Astrocyte of the hippocampus (primary cell): ENCODE measurements around the gene HTR1E.
"Not testable (repeated sequence)": the region's sequence is repeated elsewhere in the genome, so short reads cannot be mapped to it uniquely, and the experiment has no call there.

Source experiments
- DNase-seq: peaks from one replicate; pipeline ENCODE4 v3.0.0; 2011; ENCODE audit warnings: low read depth, low spot score

Gene HTR1E

GRCh38 chr6:86937219-86938079 lies at the start of gene HTR1E:
TSS of gene HTR1E (plus strand) at chr6:86937528. CDS start at chr6:87015335, 77,807 bp downstream.
- peak; percentile 63 for DNase-seq

GRCh38 chr6:86888301-86888700 lies 49.0 kb upstream of the HTR1E start:
- no peak for DNase-seq

GRCh38 chr6:86897265-86897664 lies 40.1 kb upstream of the HTR1E start:
- not testable (repeated sequence) for DNase-seq

GRCh38 chr6:86913795-86914194 lies 23.5 kb upstream of the HTR1E start:
- DNase-seq, result no peak

GRCh38 chr6:86916393-86916792 lies 20.9 kb upstream of the HTR1E start:
- DNase-seq, result no peak

- not testable (repeated sequence) for DNase-seq
Observed at GRCh38 chr6:86927138-86927537, 10.2 kb upstream of the HTR1E start.

- DNase-seq, result not testable (repeated sequence)
Observed at GRCh38 chr6:86927859-86928258, 9.5 kb upstream of the HTR1E start.

- no peak for DNase-seq
Observed at GRCh38 chr6:86934365-86934764, 3.0 kb upstream of the HTR1E start.

- DNase-seq, result no peak
Observed at GRCh38 chr6:86936834-86937218, 502 bp upstream of the HTR1E start.

- DNase-seq, result no peak
Observed at GRCh38 chr6:86938814-86939213, 1.5 kb downstream of the HTR1E start.

GRCh38 chr6:86941461-86941860 lies 4.1 kb downstream of the HTR1E start:
- DNase-seq, result no peak

GRCh38 chr6:86942769-86943516 lies 5.6 kb downstream of the HTR1E start:
- no peak for DNase-seq

GRCh38 chr6:86943819-86944407 lies 6.6 kb downstream of the HTR1E start:
- DNase-seq, result no peak

GRCh38 chr6:86949771-86950170 lies 12.4 kb downstream of the HTR1E start:
- DNase-seq, result no peak

GRCh38 chr6:86952991-86953390 lies 15.7 kb downstream of the HTR1E start:
- DNase-seq, result no peak

- DNase-seq, result no peak
Observed at GRCh38 chr6:86959656-86960055, 22.3 kb downstream of the HTR1E start.

- DNase-seq, result peak; percentile 45
Observed at GRCh38 chr6:86961455-86962200, 24.3 kb downstream of the HTR1E start.

- DNase-seq, result no peak
Observed at GRCh38 chr6:86963352-86963751, 26.0 kb downstream of the HTR1E start.

GRCh38 chr6:86964029-86964579 lies 26.8 kb downstream of the HTR1E start:
- no peak for DNase-seq

- no peak for DNase-seq
Observed at GRCh38 chr6:86966271-86966670, 28.9 kb downstream of the HTR1E start.

GRCh38 chr6:86969573-86969972 lies 32.2 kb downstream of the HTR1E start:
- no peak for DNase-seq
